Measurements from ENCODE around the gene TMCO4.

TMCO4 gene

GRCh38 chr1:19743793-19744192, 55.9 kb downstream of the TMCO4 start:
- TF ChIP-seq CTCF (IDR thresholded peaks at IDR 0.05; ENCODE audit: low read depth, low read length) = no peak
- Histone ChIP-seq H3K4me1 (no peaks in the 10 kb centered on the region), H3K4me3 (ENCODE audit: low read depth, low read length) (no peak overlapping the region), H3K9me3 (no peaks in the 10 kb centered on the region), H3K27me3 (no peaks in the 10 kb centered on the region), H3K36me3 (no peaks in the 10 kb centered on the region)
- no peak for DNase-seq

- no peak for DNase-seq
- Histone ChIP-seq H3K4me3 (ENCODE audit: low read depth, low read length) (no peak overlapping the region), H3K27me3 (no peaks in the 10 kb centered on the region), H3K9me3 (no peaks in the 10 kb centered on the region), H3K36me3 (no peaks in the 10 kb centered on the region), H3K4me1 (no peaks in the 10 kb centered on the region)
- TF ChIP-seq CTCF (IDR thresholded peaks at IDR 0.05; ENCODE audit: low read depth, low read length) = no peak
Observed at GRCh38 chr1:19743180-19743579, 56.5 kb downstream of the TMCO4 start.

GRCh38 chr1:19739628-19740027, 60.1 kb downstream of the TMCO4 start:
- DNase-seq = no peak
- H3K27me3 ChIP-seq = no peaks in the 10 kb centered on the region
- no peak for TF ChIP-seq CTCF (IDR thresholded peaks at IDR 0.05; ENCODE audit: low read depth, low read length)

GRCh38 chr1:19738669-19739068, 61.0 kb downstream of the TMCO4 start:
- H3K36me3 ChIP-seq = no peaks in the 10 kb centered on the region
- TF ChIP-seq CTCF (IDR thresholded peaks at IDR 0.05; ENCODE audit: low read depth, low read length) = no peak
- H3K4me1 ChIP-seq = no peaks in the 10 kb centered on the region; the same call in 1 of the 2 replicates
- no peak overlapping the region for H3K4me3 ChIP-seq (ENCODE audit: low read depth, low read length)
- no peaks in the 10 kb centered on the region for H3K9me3 ChIP-seq
- no peak for DNase-seq
- H3K27me3 ChIP-seq = no peaks in the 10 kb centered on the region

More at GRCh38 chr1:19739628-19740027, 60.1 kb downstream of the TMCO4 start:
- H3K4me3 ChIP-seq (ENCODE audit: low read depth, low read length) = no peak overlapping the region
- H3K36me3 ChIP-seq = no peaks in the 10 kb centered on the region
- H3K4me1 ChIP-seq = no peaks in the 10 kb centered on the region; the same call in 1 of the 2 replicates
- H3K9me3 ChIP-seq = no peaks in the 10 kb centered on the region

- H3K36me3 ChIP-seq = no peaks in the 10 kb centered on the region
- H3K4me1 ChIP-seq = no peaks in the 10 kb centered on the region; the same call in 1 of the 2 replicates
- no peak for DNase-seq
- H3K4me3 ChIP-seq (ENCODE audit: low read depth, low read length) = no peak overlapping the region
- H3K27me3 ChIP-seq = no peaks in the 10 kb centered on the region
- no peak for TF ChIP-seq CTCF (IDR thresholded peaks at IDR 0.05; ENCODE audit: low read depth, low read length)
- H3K9me3 ChIP-seq = no peaks in the 10 kb centered on the region
Observed at GRCh38 chr1:19738076-19738475, 61.6 kb downstream of the TMCO4 start.

GRCh38 chr1:19737104-19737825, 62.5 kb downstream of the TMCO4 start:
- Histone ChIP-seq H3K4me3 (ENCODE audit: low read depth, low read length) (no peak overlapping the region), H3K4me1 (no peaks in the 10 kb centered on the region; the same call in 1 of the 2 replicates), H3K27me3 (no peaks in the 10 kb centered on the region), H3K36me3 (no peaks in the 10 kb centered on the region), H3K9me3 (no peaks in the 10 kb centered on the region)
- no peak for TF ChIP-seq CTCF (IDR thresholded peaks at IDR 0.05; ENCODE audit: low read depth, low read length)
- DNase-seq = no peak

Measured in BE2C (cell line).